ENCODE results near the gene NRIP2. TPM values are rescaled to one million over a fixed set of nuclear protein-coding genes. Genes with fewer than 3 reads are reported as not detected.

The NRIP2 gene, protein sequence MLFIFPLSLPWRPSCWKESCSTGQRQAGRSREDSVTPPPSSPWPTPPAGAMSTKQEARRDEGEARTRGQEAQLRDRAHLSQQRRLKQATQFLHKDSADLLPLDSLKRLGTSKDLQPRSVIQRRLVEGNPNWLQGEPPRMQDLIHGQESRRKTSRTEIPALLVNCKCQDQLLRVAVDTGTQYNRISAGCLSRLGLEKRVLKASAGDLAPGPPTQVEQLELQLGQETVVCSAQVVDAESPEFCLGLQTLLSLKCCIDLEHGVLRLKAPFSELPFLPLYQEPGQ
- total RNA-seq = 10 to 100 TPM in 3 of 7 donors, 1 to 10 TPM in 3, under 1 TPM in 1; 0.83 to 15.1 (median 6.3) TPM
- polyA plus RNA-seq = 10 to 100 TPM in 1 of 2 donors, 1 to 10 TPM in 1; 4.9 to 10.3 TPM
- long read RNA-seq, donor 1, partial matches to known transcripts = 1 of 9 reads
- long read RNA-seq, donor 1, other reads (novel, unspliced or antisense) = 8 of 9 reads
- long read RNA-seq, donor 2, partial matches to known transcripts = 0 of 3 reads
- long read RNA-seq, donor 2, other reads (novel, unspliced or antisense) = 0 of 3 reads
- long read RNA-seq, donor 3, partial matches to known transcripts = 0 of 3 reads
- long read RNA-seq, donor 3, other reads (novel, unspliced or antisense) = 1 of 3 reads

DNA sequence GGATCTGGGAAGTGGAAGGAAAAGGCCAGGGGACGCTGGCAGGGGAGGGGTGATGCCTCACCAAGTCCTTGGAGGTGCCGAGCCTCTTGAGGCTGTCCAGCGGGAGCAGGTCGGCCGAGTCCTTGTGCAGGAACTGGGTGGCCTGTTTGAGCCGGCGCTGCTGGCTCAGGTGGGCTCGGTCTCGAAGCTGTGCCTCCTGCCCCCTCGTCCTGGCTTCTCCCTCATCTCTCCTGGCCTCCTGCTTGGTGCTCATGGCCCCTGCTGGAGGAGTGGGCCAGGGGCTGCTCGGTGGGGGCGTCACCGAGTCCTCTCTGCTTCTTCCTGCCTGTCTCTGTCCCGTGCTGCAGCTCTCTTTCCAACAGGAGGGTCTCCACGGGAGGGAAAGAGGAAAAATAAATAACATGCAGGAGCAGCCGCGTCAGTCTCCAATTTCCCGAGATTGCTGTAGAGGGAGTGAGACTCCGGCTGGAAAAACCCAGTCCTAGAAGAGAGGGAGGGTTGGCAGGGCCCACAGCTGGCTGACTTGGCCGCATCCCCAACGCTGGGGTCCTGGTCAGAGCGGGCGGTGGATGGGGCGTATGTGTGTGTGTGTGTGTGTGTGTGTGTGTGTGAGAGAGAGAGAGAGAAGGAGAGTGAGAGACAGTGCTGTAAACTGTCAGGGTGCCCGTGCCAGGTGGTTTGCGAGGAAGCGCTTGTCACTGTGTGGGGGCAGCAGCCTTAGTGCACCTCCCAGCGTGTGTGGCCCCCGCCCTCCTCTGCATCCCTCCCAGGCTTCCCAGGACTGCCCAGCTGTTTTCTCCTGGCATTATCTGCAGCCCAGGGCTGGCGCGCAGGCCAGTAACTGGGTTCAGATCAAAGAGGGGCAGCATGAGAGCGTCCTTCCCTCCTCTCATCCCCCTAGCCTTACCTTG, at the start of gene NRIP2:
NRIP2 (minus strand) TSS at position 455 of the 911 bp plus-strand sequence; CDS start at position 403, 52 bp downstream.
- Histone ChIP-seq H3K27ac (peak within 1 kb of the TSS; percentile 60 to 61), H3K36me3 (no peaks in the 10 kb centered on the region), H3K4me1 (ENCODE audit: insufficient read depth) (peaks cover 10% of the 10 kb centered on the region), H3K4me3 (peak within 1 kb of the TSS; percentile 27), H3K9me3 (no peaks in the 10 kb centered on the region), H3K27me3 (no peaks in the 10 kb centered on the region)
- intact Hi-C loops (cut with DNase I) = loop anchor here in 1 of 4 donors (10.0 kb wide), 1 partner anchor 50 kb away; no protein-coding TSS in a partner anchor
- DNase-seq = peak; percentile 72 to 86 (median 86)
- WGBS, 3 donors = 3 to 6% (median 3%) methylated on average over 32 of the region's 32 CpGs
- TF ChIP-seq EP300 (IDR thresholded peaks at IDR 0.05) = no peak
- TF ChIP-seq, protein P1, sequence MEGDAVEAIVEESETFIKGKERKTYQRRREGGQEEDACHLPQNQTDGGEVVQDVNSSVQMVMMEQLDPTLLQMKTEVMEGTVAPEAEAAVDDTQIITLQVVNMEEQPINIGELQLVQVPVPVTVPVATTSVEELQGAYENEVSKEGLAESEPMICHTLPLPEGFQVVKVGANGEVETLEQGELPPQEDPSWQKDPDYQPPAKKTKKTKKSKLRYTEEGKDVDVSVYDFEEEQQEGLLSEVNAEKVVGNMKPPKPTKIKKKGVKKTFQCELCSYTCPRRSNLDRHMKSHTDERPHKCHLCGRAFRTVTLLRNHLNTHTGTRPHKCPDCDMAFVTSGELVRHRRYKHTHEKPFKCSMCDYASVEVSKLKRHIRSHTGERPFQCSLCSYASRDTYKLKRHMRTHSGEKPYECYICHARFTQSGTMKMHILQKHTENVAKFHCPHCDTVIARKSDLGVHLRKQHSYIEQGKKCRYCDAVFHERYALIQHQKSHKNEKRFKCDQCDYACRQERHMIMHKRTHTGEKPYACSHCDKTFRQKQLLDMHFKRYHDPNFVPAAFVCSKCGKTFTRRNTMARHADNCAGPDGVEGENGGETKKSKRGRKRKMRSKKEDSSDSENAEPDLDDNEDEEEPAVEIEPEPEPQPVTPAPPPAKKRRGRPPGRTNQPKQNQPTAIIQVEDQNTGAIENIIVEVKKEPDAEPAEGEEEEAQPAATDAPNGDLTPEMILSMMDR (IDR thresholded peaks at IDR 0.05) = peak in 1 of 3 donors; percentile 17

DNA sequence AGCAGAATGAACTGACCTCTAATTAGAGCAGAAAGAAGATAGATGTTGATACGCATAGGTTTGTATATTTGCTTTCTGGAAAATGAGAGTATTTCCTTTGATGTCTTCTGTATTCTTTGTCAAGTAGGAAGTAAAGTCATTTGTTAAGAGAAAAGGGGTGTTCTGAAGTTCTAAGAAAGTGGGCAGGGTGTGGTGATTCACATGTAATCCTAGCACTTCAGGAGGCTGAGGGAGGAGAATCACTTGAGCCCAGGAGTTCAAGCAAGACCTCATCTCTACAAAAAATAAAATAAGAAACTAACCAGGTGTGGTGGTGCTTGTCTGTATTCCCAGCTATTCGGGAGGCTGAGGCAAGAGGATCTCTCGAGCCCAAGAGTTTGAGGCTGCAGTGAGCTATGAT, 45.0 kb upstream of the NRIP2 start:
- TF ChIP-seq, protein P1 (IDR thresholded peaks at IDR 0.05) = no peak
- TF ChIP-seq EP300 (IDR thresholded peaks at IDR 0.05) (no peak), POLR2A (IDR thresholded peaks at IDR 0.05) (no peak)
- H3K4me3 ChIP-seq = no peak overlapping the region
- H3K9me3 ChIP-seq = no peaks in the 10 kb centered on the region
- intact Hi-C loops (cut with DNase I) = loop anchor here in 1 of 4 donors (10.0 kb wide), 2 partner anchors 45 to 155 kb away; partner anchors contain the start of gene NRIP2
- WGBS, 3 donors = 96 to 99% (median 96%) methylated on average over 3 of the region's 3 CpGs
- no peaks in the 10 kb centered on the region for H3K27me3 ChIP-seq
- H3K36me3 ChIP-seq = no peaks in the 10 kb centered on the region
- peaks cover 5% of the 10 kb centered on the region for H3K4me1 ChIP-seq (ENCODE audit: insufficient read depth)
- no peak for DNase-seq
- H3K27ac ChIP-seq = no peak overlapping the region

DNA sequence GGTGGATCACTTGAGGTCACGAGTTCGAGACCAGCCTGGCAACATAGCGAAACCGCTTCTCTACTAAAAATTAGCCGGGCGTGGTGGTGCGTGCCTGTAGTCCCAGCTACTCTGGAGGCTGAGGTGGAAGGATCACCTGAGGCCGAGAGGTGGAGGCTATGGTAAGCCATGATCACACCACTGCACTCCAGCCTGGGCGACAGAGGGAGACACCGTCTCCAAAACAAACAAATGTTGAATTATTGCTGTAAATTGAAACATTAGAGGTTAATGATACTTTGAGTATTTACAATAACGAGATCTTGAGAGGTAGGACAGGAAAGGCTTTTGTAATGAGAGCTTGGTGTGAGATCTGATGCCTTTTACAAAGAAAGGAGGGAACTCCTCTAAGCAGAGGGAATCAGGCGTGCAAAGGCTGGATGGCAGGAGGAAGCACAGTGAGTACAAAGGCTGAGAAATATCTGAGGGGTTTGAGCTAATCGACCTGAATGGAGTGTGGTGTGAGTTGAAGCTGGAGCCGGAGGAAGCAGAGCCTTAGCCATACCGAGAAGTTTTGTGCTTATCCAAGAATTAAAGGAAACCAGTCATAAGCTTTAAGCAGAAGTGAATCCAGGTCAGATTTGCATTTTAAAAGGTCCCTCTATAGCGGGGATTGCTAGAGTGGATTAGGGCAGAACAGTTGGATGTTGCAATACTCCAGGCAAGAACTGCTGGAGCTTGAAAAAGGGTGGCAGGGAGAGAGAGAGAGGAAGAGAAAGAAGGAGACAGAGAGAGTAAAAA, 43.3 kb upstream of the NRIP2 start:
- TF ChIP-seq, protein P1 (IDR thresholded peaks at IDR 0.05) = no peak
- no peak for TF ChIP-seq POLR2A (IDR thresholded peaks at IDR 0.05)
- 27 to 43% (median 29%) methylated on average over 16 of the region's 16 CpGs for WGBS, 3 donors
- intact Hi-C loops (cut with DNase I) = loop anchor here in 1 of 4 donors (10.0 kb wide), 1 partner anchor 157 kb away; no protein-coding TSS in a partner anchor
- H3K9me3 ChIP-seq = no peaks in the 10 kb centered on the region
- H3K36me3 ChIP-seq = no peaks in the 10 kb centered on the region
- H3K27me3 ChIP-seq = no peaks in the 10 kb centered on the region
- H3K4me1 ChIP-seq (ENCODE audit: insufficient read depth) = peaks cover 5% of the 10 kb centered on the region
- H3K4me3 ChIP-seq = peak overlapping the region; percentile 94
- DNase-seq = peak in 1 of 5 donors; percentile 25
- H3K27ac ChIP-seq = peak overlapping the region; percentile 71 to 78
